H1 (cell line): ENCODE measurements around the gene TAAR9. TPM values are rescaled to one million over a fixed set of nuclear protein-coding genes. Genes with fewer than 3 reads are reported as not detected.

Source experiments
- CBX5 ChIP-seq: fragments of 300-800, 300-1000 bp; sonication (generic); IDR thresholded peaks from 2 replicates; pipeline ENCODE4 v1.7.1; 2016; ENCODE audit warnings: antibody characterized with exemption, low read length, low read depth
- CHD1 ChIP-seq: IDR thresholded peaks from 2 replicates; pipeline ENCODE4 v1.6.1; 2012; ENCODE audit warnings: low read depth, low read length, improper control_type of control experiment
- GABPA ChIP-seq: IDR thresholded peaks from 2 replicates; pipeline ENCODE4 v1.6.1; 2011; ENCODE audit warnings: mild to moderate bottlenecking, low read length, moderate library complexity, borderline replicate concordance; ENCODE audit not compliant: insufficient read depth
- TEAD4 ChIP-seq: IDR thresholded peaks from 2 replicates; pipeline ENCODE4 v1.6.1; 2012; ENCODE audit warnings: low read depth, low read length, inconsistent platforms, mixed read lengths
- polyA plus RNA-seq, 7 experiments: library from polyadenylated mRNA; depleted of rRNA in 3 of 7; stranded (reverse) in 5 of 7; unstranded in 2 of 7; fragments of >200 nt in 5 of 7; fragments of 200-250 nt in 2 of 7; gene quantifications; 1 replicate in 5 of 7; 2 replicates in 1 of 7; 4 replicates in 1 of 7; pipeline versions ENCODE4 v1.2.1 to v1.2.3, GENCODE V29; 2011 to 2013; ENCODE audit warnings: missing spikeins in 2 of 7, mixed read lengths in 2 of 7
- total RNA-seq: library from RNA; stranded (reverse); fragmentation: NEBNext Ultra II Directional; extraction: Animal tissue kit (Norgen Biotek cat#: 25700); gene quantifications from 2 replicates; pipeline ENCODE4 v1.2.1, GENCODE V29; 2021

The TAAR9 gene
- total and polyA plus RNA-seq, 2 of the 8 experiments (the other 6 are each of a cell fraction or from before 2014, with no cell fraction given) = not detected

GRCh38 chr6:132566404-132566803, 28.3 kb downstream of the TAAR9 start (continued):
- TF ChIP-seq CBX5 (no peak), GABPA (no peak), TEAD4 (no peak), CHD1 (no peak)
- TF ChIP-seq, all 59 proteins: peak for 0
